GM21526 (cell line): Measurements from ENCODE around the gene AGAP1.

Source experiments
- ATAC-seq: cut with Tn5 transposase; IDR thresholded peaks from one replicate; pipeline ENCODE4 v1.9.1; 2021; ENCODE audit warnings: moderate library complexity; ENCODE audit not compliant: unreplicated experiment, low FRiP score

AGAP1 gene

DNA sequence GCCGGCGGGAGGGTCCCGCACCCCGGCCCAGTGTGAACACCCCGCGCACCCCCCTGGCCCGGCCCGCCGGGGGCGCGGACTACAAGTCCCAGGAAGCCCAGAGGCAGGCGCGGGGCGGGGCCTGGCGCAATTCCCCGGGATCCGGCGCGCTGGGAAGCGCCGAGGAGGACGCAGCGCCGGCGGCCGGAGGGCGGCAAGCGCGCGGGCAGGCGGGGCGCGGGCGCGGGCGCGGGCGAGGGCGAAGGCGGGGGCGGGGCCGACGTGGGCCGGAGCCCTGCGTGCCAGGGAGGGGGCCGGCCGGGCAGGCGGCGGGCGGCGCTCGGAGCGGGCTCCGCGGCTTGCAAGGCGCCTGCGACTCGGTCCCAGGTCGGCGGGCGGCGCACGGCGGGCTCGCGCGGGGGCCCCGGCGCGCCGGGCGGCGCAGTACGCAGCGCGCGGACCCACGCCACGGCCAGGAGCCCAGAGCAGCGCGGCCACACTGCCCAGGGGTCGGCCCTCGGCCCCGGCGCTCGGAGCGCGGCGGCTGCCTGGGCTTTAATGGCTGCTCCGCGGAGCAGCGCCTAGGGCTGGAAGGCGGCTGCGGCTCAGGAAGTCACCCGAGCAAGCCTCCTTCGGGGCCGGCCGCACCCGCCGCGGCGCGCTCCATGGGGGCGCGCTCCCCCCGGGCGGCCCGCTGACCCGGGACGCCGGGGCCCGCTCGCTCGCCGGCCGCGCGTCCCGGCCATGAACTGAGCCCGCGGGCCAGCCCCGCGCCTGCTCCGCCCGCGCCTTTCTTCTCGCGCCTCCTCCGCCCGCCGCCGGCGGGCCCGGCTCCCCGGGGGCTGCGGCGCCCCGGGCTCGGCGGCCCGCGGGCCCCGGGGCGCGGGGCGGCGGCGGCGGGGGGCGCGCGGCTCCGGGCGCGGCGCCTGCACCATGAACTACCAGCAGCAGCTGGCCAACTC is at the start of gene AGAP1:
AGAP1 (plus strand) TSS at position 269 of the 941 bp plus-strand sequence.
- no peak for ATAC-seq

DNA sequence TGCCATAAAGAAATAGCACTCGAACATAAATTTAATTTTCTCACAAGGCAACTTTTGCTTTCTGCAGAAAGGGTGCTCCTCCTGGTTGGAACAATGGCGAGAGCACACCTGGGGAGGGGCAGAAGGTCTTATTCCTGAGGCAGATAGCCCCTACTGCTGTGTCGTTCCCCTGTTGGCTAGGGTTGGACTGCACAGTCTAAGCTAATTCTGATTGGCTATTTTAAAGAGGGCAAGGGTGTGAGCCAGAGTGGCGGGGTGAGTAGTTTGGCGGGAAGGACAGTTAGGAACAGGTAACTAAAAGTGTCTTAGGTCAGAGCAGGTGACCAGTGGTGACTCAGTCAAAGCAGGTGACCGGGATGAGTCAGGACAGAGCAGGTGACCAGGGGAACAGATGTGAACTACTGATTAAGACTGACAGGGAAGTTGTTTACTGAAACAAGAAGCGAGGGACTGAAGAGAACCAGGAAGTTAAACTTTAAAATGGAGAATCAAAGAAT is 49.7 kb upstream of the AGAP1 start:
- no peak for ATAC-seq

DNA sequence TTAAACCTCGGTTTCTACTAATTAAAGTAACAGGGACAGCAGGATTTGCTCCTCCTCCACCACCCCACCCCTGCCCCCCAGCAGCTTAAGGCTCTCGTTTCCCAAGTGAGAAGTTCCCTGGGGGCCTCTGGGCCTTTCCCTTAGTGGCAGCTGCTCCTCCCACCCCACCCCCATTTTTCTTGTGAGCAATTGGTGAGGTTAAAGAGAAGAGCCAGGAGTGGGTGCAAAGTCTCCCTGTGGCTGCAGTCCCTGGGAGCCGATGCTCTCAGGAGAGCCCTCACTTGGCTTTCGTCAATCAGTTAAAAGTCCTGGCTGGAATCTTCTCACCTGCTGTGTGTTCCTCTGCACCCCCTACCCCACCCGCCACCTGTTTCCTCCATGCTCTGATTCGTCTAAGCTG is 48.7 kb upstream of the AGAP1 start:
- ATAC-seq, result no peak

DNA sequence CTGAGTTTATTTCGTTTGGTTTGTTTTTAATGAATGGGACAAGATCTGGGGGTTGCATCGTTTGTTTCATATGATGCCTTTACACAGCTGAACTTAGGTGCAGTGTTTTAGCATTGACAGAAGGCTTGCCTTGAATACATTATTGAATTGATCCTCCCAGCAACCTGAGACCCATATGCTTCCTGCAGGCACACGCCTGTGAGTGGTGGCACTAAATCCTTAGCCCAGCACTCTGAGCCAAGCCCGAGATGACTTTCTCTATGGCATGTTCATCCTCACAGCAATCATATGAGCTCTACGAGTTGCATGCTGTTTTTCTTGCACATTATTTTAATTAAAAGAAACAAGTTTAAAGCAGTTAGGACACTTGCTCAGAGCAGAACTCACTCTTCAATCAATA is 47.8 kb upstream of the AGAP1 start:
- ATAC-seq, result no peak

GRCh38 chr2:235447210-235447609 is 46.6 kb upstream of the AGAP1 start:
- ATAC-seq, result no peak

DNA sequence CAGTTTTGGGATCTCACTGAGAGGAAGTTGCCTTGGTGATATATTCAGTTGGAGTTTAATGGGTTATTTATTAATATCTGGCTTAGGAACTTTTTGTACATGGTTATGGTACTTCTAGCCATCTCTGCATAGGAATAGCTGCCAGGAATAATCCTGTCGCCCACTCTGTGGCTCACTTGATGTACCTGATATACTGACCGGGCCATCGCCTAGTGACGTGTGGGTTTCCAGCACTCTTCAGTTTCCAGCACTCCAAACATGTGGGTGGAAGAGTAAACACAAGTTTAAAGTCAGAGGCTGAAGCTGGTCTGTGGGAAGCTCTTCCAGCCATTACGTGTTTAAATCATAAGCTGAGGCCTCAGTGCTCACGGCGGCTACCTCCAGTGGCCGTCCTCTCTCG is 44.3 kb upstream of the AGAP1 start:
- ATAC-seq, result no peak

- ATAC-seq, result no peak
Measured at GRCh38 chr2:235453605-235454151, 40.2 kb upstream of the AGAP1 start.

GRCh38 chr2:235458839-235459273 is 35.0 kb upstream of the AGAP1 start:
- ATAC-seq, result no peak

- ATAC-seq, result no peak
Measured at GRCh38 chr2:235460548-235461047, 33.2 kb upstream of the AGAP1 start.

GRCh38 chr2:235461763-235462414 is 32.0 kb upstream of the AGAP1 start:
- ATAC-seq, result no peak

GRCh38 chr2:235462415-235462790 is 31.4 kb upstream of the AGAP1 start:
- no peak for ATAC-seq

DNA sequence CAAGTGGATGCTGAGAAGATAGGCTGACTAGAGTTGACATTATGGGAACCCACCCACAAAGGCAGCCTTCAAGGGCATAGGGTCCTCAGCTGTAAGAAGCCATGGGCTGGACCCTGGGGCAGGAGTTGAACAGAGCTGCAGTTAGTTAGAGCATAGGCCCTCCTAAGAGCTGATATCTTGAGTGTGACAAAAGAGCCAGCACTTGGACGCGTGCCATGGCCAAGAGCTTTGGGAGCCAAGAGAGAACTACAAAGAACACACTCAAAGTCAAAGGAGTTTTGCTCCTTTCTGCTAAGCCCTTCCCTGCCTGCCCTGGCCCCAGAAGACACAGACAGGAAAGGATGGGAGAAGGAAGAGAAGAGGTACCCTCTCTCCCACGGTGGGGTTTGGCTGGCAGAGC is 29.9 kb upstream of the AGAP1 start:
- ATAC-seq, result no peak

GRCh38 chr2:235467588-235467987 is 26.3 kb upstream of the AGAP1 start:
- ATAC-seq, result no peak

DNA sequence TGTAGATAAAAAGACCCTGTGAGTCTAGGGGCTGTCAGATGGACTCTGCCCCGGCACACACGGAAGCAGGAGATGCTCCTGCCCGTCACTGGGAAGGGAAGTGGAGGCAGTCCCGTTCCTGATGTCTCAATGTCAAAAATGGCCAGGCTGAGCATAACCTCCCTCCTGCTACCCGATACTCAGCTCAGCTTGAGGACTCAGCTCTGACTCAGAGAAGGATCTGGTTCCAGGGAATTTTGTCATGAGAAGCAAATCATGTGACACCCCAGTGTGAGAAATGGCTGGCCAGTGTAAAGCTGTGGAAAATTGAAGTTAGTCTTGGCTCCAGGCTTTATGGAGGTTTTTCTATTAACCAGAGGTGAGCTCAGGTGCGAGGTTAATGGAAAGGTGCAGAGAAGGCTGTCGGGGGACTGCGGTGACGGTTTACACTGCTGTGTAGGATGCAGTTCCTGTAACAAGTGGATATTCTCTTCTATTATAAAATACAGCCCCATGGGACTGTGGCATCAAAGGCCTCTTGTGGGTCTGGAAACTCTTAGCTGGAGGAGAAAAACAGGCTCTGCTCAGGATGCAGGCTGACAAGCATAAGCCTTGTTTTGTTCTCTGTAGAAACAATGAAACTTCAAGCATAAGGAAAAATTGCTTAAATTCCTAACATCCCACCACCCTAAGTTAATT is 24.7 kb upstream of the AGAP1 start:
- no peak for ATAC-seq

- ATAC-seq, result no peak
Measured at GRCh38 chr2:235471186-235471747, 22.6 kb upstream of the AGAP1 start.

DNA sequence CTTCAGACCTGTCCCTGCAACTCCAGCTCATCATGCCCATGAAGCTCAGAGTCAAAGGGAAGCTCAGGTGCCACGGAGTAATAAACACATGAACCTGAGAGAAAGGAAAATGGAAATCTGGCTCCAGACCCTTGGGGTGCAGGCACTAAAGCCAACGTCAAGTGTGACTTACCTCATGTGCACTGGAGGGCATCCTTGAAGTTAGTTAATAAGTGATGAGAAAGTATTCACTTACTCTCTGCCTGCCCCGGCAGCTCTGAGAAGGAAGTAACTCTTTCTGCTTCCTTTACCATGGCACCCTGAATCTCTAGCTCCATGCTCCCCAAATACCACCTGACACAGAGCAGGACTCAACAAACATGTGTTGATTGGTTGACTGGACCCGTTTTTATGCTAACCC is 21.4 kb upstream of the AGAP1 start:
- no peak for ATAC-seq

DNA sequence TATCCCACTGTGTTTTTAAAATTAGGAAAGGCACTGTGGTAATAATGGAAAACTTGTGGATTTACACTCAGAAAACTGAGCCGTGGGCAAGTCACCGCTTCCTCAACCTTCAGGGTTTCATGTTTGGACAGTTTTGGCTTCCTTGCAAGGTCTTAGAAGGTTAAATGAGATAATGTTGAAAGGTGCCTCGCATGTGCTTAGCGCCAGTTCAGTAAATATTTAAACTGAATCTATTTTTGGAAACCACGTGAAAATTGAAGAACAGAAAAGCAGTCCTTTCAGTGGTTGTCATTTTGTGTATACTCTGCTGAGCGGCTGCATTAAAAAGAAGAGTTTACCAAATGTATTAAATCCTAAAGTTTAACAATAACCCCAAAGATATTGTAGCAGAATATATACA is 15.2 kb upstream of the AGAP1 start:
- ATAC-seq, result no peak

DNA sequence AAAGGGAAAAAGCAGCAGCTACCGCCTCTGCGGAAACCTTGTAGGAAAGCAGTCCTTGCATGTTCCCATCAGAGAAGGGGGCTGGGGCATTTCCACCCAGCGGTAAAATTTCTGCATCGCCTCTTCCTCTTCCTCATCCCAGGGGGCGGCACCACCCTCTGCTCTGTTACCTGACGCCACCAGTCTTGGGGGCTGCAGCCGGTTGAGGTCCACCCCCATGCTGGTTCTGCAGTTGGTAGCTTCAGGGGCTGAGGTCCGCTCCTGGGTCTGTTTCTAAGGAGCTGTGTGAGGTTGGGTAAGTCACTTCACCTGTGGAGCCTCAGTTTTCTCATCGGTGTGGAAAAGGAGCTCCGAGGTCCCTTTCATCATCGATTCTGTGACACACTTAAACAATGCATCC is 14.2 kb upstream of the AGAP1 start:
- no peak for ATAC-seq

GRCh38 chr2:235480614-235481013 is 13.2 kb upstream of the AGAP1 start:
- ATAC-seq, result no peak

GRCh38 chr2:235483313-235483712 is 10.5 kb upstream of the AGAP1 start:
- no peak for ATAC-seq
